ENCODE measurements around the gene FRMD4B.

FRMD4B gene

GRCh38 chr3:69389520-69390248 lies 3.8 kb upstream of the FRMD4B start:
- Histone ChIP-seq H3K36me3 (no peaks in the 10 kb centered on the region), H3K4me3 (no peak overlapping the region), H3K27ac (no peak overlapping the region), H3K27me3 (peaks cover 0 to 3% of the 10 kb centered on the region in 2 donors), H3K4me1 (peaks cover 0 to 20% (median 11%) of the 10 kb centered on the region in 4 donors), H3K9me3 (no peaks in the 10 kb centered on the region)
- no peak for DNase-seq
- intact Hi-C loops (cut with DNase I; ENCODE audit: low total_unique reads), result no loop called here
- no peak for TF ChIP-seq CTCF (IDR thresholded peaks at IDR 0.05)

GRCh38 chr3:69388241-69388640 lies 2.4 kb upstream of the FRMD4B start:
- Histone ChIP-seq H3K4me1 (peaks cover 0 to 20% (median 11%) of the 10 kb centered on the region in 4 donors), H3K27me3 (peaks cover 0 to 3% of the 10 kb centered on the region in 2 donors), H3K36me3 (no peaks in the 10 kb centered on the region), H3K9me3 (no peaks in the 10 kb centered on the region), H3K4me3 (no peak overlapping the region), H3K27ac (no peak overlapping the region)
- DNase-seq, result no peak
- no peak for TF ChIP-seq CTCF (IDR thresholded peaks at IDR 0.05)
- intact Hi-C loops (cut with DNase I; ENCODE audit: low total_unique reads), result no loop called here

GRCh38 chr3:69386556-69387385 lies 883 bp upstream of the FRMD4B start:
- intact Hi-C loops (cut with DNase I; ENCODE audit: low total_unique reads), result no loop called here
- peaks cover 0 to 20% (median 11%) of the 10 kb centered on the region in 4 donors for H3K4me1 ChIP-seq
- DNase-seq, result no peak
- H3K27me3 ChIP-seq, result peaks cover 0 to 5% of the 10 kb centered on the region in 2 donors
- peak overlapping the region; percentile 58 to 63 for H3K4me3 ChIP-seq
- TF ChIP-seq CTCF (IDR thresholded peaks at IDR 0.05), result no peak
- H3K27ac ChIP-seq, result peak overlapping the region in 1 of 2 donors; percentile 48
- H3K36me3 ChIP-seq, result no peaks in the 10 kb centered on the region
- no peaks in the 10 kb centered on the region for H3K9me3 ChIP-seq

- peaks cover 0 to 20% (median 11%) of the 10 kb centered on the region in 4 donors for H3K4me1 ChIP-seq
- H3K4me3 ChIP-seq, result peak overlapping the region; percentile 58 to 63
- no peaks in the 10 kb centered on the region for H3K36me3 ChIP-seq
- no peak for DNase-seq
- intact Hi-C loops (cut with DNase I; ENCODE audit: low total_unique reads), result no loop called here
- no peak for TF ChIP-seq CTCF (IDR thresholded peaks at IDR 0.05)
- peaks cover 0 to 6% of the 10 kb centered on the region in 2 donors for H3K27me3 ChIP-seq
- H3K9me3 ChIP-seq, result no peaks in the 10 kb centered on the region
- peak overlapping the region; percentile 41 to 48 for H3K27ac ChIP-seq
These were observed 665 bp downstream of the FRMD4B start for GRCh38 chr3:69385123-69385722.

- H3K27ac ChIP-seq, result no peak overlapping the region
- TF ChIP-seq CTCF (IDR thresholded peaks at IDR 0.05), result no peak
- H3K36me3 ChIP-seq, result no peaks in the 10 kb centered on the region
- no peak for DNase-seq
- H3K4me3 ChIP-seq, result peak overlapping the region; percentile 58 to 63
- intact Hi-C loops (cut with DNase I; ENCODE audit: low total_unique reads), result no loop called here
- no peaks in the 10 kb centered on the region for H3K9me3 ChIP-seq
- peaks cover 0 to 20% (median 11%) of the 10 kb centered on the region in 4 donors for H3K4me1 ChIP-seq
- peaks cover 0 to 3% of the 10 kb centered on the region in 2 donors for H3K27me3 ChIP-seq
These were observed 1.6 kb downstream of the FRMD4B start for GRCh38 chr3:69384326-69384725.
